GM12878 (cell line): Measurements from ENCODE around the gene MGAT5. TPM values are rescaled to one million over a fixed set of nuclear protein-coding genes. Genes with fewer than 3 reads are reported as not detected.

ENCODE experiments used
- ATAC-seq: fragments of 200-7000 bp; cut with Tn5 transposase; 3 replicates; pipeline ENCODE4 v1.9.1; 2020; ENCODE audit warnings: mild to moderate bottlenecking, moderate library complexity
- BruUV-seq: library from RNA; stranded (reverse); fragments of 400-500 nt; replicated peaks from 2 replicates; lab custom pipeline; 2021; lab: Mats Ljungman, UMichigan
- CTCF ChIA-PET: fragments of 300-600 bp; sonication (Branson Sonifier 250); formaldehyde crosslinking; extraction: SDS; loops from one replicate; lab custom pipeline; 2021; ENCODE audit warnings: inconsistent platforms; lab: Yijun Ruan, JAX
- POLR2A ChIA-PET: fragments of 350-600 bp; formaldehyde crosslinking; extraction: SDS; loops from one replicate; lab custom pipeline; 2021; ENCODE audit warnings: inconsistent platforms; lab: Charles Lee
- RAD21 ChIA-PET: fragments of 300-600 bp; sonication (Branson Sonifier 250); formaldehyde crosslinking; loops from one replicate; lab custom pipeline; 2023; ENCODE audit warnings: antibody characterized with exemption; ENCODE audit not compliant: unreplicated experiment; lab: Charles Lee
- SMC1A ChIA-PET: fragments of 300-600 bp; sonication (Branson Sonifier 250); formaldehyde crosslinking; loops from one replicate; lab custom pipeline; 2023; ENCODE audit not compliant: unreplicated experiment, uncharacterized antibody; lab: Charles Lee
- DNase-seq: peaks from one replicate; pipeline ENCODE4 v3.0.0-alpha.2; 2011; ENCODE audit warnings: low read depth, low spot score
- FAIRE-seq: peaks from 3 replicates; lab custom pipeline; 2011; peaks lifted over from hg19 to GRCh38; lab: Jason Lieb, UNC
- H2AFZ ChIP-seq: 2 replicates; pipeline ENCODE4 v1.6.0; 2011; ENCODE audit warnings: low read depth, low read length, control low read depth; ENCODE audit not compliant: control insufficient read depth
- H3K27ac ChIP-seq: 2 replicates; pipeline ENCODE4 v1.5.1; 2011; ENCODE audit warnings: control low read depth; ENCODE audit not compliant: control insufficient read depth, insufficient read depth
- H3K27me3 ChIP-seq, 2 experiments: replicated peaks in 1 of 2; 2 replicates each; pipeline versions ENCODE4 v1.6.0 to v1.6.1; 2011; ENCODE audit warnings: low read length in 1 of 2; ENCODE audit not compliant: control insufficient read depth in 2 of 2, insufficient read depth in 2 of 2
- H3K36me3 ChIP-seq, 2 experiments: 2 replicates each; pipeline ENCODE4 v1.5.1; 2011; ENCODE audit warnings: low read length in 1 of 2; ENCODE audit not compliant: control insufficient read depth in 2 of 2, insufficient read depth in 2 of 2
- H3K4me1 ChIP-seq: 2 replicates; pipeline ENCODE4 v1.6.1; 2011; ENCODE audit warnings: mild to moderate bottlenecking, low read length, moderate library complexity, mixed read lengths; ENCODE audit not compliant: control insufficient read depth, insufficient read depth
- H3K4me2 ChIP-seq: 2 replicates; pipeline ENCODE4 v1.6.0; 2011; ENCODE audit warnings: control low read depth; ENCODE audit not compliant: control insufficient read depth, insufficient read depth
- H3K4me3 ChIP-seq: fragments of 200-600 bp; sonication (generic); 2 replicates; pipeline ENCODE4 v1.5.1; 2016
- H3K79me2 ChIP-seq: 2 replicates; pipeline ENCODE4 v1.6.0; 2011; ENCODE audit warnings: low read length; ENCODE audit not compliant: control insufficient read depth, insufficient read depth
- H3K9ac ChIP-seq: 2 replicates; pipeline ENCODE4 v1.8.0; 2011; ENCODE audit warnings: low read length, control low read depth, mixed read lengths; ENCODE audit not compliant: control insufficient read depth, insufficient read depth
- H3K9me3 ChIP-seq: replicated peaks from 3 replicates; pipeline ENCODE4 v1.5.1; 2011; ENCODE audit warnings: mild to moderate bottlenecking, low read length; ENCODE audit not compliant: control insufficient read depth, insufficient read depth
- H4K20me1 ChIP-seq: 2 replicates; pipeline ENCODE4 v1.6.0; 2011; ENCODE audit not compliant: control insufficient read depth, insufficient read depth
- EGR1 ChIP-seq, 2 experiments: IDR thresholded peaks; 1 replicate in 1 of 2; 2 replicates in 1 of 2; pipeline ENCODE4 v1.6.1; 2011 to 2012; ENCODE audit warnings: low read depth in 2 of 2, low read length in 2 of 2, borderline replicate concordance in 1 of 2, mild to moderate bottlenecking in 1 of 2, moderate library complexity in 1 of 2
- MLLT1 ChIP-seq: fragments of 450-650 bp; IDR thresholded peaks from 2 replicates; pipeline ENCODE4 v1.6.1; 2016; ENCODE audit warnings: mild to moderate bottlenecking
- MTA3 ChIP-seq: IDR thresholded peaks from 2 replicates; pipeline ENCODE4 v1.6.1; 2012; ENCODE audit warnings: low read length, inconsistent platforms, borderline replicate concordance
- MYB ChIP-seq: fragments of 150-350 bp; IDR thresholded peaks from 2 replicates; pipeline ENCODE4 v1.6.1; 2014; ENCODE audit warnings: mild to moderate bottlenecking, low read depth, low read length, borderline replicate concordance
- POLR2AphosphoS2 ChIP-seq: IDR thresholded peaks from 2 replicates; pipeline ENCODE4 v1.6.1; 2011; ENCODE audit warnings: low read depth, mild to moderate bottlenecking, low read length, improper control_type of control experiment, moderate library complexity
- RAD51 ChIP-seq: fragments of 450-650 bp; IDR thresholded peaks from 2 replicates; pipeline ENCODE4 v1.6.1; 2016; ENCODE audit warnings: moderate library complexity, mild to moderate bottlenecking, inconsistent platforms
- RUNX3 ChIP-seq: IDR thresholded peaks from 2 replicates; pipeline ENCODE4 v1.6.1; 2012; ENCODE audit warnings: low read length, inconsistent platforms
- SREBF1 ChIP-seq: IDR thresholded peaks from 2 replicates; pipeline ENCODE4 v1.6.1; 2012; ENCODE audit warnings: mild to moderate bottlenecking, low read length
- STAT1 ChIP-seq: fragments of 450-650 bp; conservative IDR thresholded peaks from 2 replicates; pipeline ENCODE4 v1.6.1; 2014; ENCODE audit warnings: antibody characterized with exemption, mild to moderate bottlenecking
- ZSCAN29 ChIP-seq: fragments of 450-650 bp; IDR thresholded peaks from 2 replicates; pipeline ENCODE4 v1.6.1; 2017; ENCODE audit warnings: mild to moderate bottlenecking, moderate library complexity
- WGBS: methylation state at CpG from one replicate; pipeline ENCODE4 v1.1.6; 2016; ENCODE audit warnings: low lambda C conversion rate; ENCODE audit not compliant: insufficient replicate concordance, insufficient coverage; ENCODE audit errors: missing lambda C conversion rate; 5-methylcytosine and 5-hydroxymethylcytosine counted together
- in situ Hi-C: fragments of 300-500 bp; cut with MboI; formaldehyde crosslinking; loops from 9 replicates; pipeline ENCODE4 v1.14.3; 2018; ENCODE audit warnings: mixed read lengths
- intact Hi-C: fragments of 100-400 bp; cut with micrococcal nuclease; formaldehyde crosslinking; loops from one replicate; pipeline ENCODE4 v1.14.2; 2022; ENCODE audit not compliant: unreplicated experiment
- polyA plus RNA-seq, 11 experiments: library from polyadenylated mRNA; depleted of rRNA in 4 of 11; unstranded in 6 of 11; stranded (reverse) in 5 of 11; fragments of >200 nt; fragmentation: Nextera tagmentation in 4 of 11; fragmentation: Illumina TruSeq in 1 of 11; extraction: Ambion mirVana in 4 of 11; extraction: Trizol in 1 of 11; gene quantifications; 1 replicate in 1 of 11; 2 replicates in 10 of 11; pipeline versions ENCODE4 v1.2.1 to v1.2.3, GENCODE V29; 2011 to 2016; ENCODE audit warnings: inconsistent platforms in 2 of 11, missing spikeins in 2 of 11, low read depth in 1 of 11
- total RNA-seq, 4 experiments: library from RNA; depleted of rRNA in 3 of 4; stranded (reverse); fragments of >200 nt in 3 of 4; fragmentation: Illumina TruSeq in 1 of 4; extraction: Trizol in 1 of 4; gene quantifications; 2 replicates each; pipeline versions ENCODE4 v1.2.1 to v1.2.3, GENCODE V29; 2013 to 2021
- TF ChIP-seq, protein P1 (sequence below): fragments of 450-650 bp; IDR thresholded peaks from 2 replicates; pipeline ENCODE4 v1.6.1; 2016; ENCODE audit warnings: mild to moderate bottlenecking

MGAT5 gene
- total and polyA plus RNA-seq, 10 of the 15 experiments (the other 5 are each of a cell fraction or from before 2014, with no cell fraction given), result 4.9 to 104 (median 36.2) TPM

DNA sequence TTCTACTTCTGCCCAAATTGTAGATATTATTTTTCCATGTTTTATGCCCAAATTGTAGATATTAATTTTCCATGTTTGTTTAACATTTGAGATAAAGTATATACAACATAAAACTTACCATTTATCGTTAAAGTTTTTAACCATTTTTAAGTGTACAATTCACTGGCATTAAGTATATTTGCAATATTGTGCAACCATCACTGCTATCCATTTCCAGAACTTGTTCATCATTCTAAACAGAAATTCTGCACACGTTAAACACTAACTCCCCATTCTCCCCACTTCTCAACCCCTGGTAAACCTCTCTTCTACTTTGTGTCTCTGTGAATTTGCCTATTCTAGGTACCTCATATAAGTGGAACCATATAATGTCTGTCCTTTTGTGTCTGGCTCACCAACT is 162.1 kb downstream of the MGAT5 start:
- SMC1A ChIA-PET, result interaction anchor here (1.3 to 2.0 kb wide), 3 partner anchors 25 to 299 kb away, joined by 3 to 8 read pairs (median 4); no protein-coding TSS in a partner anchor
- RAD21 ChIA-PET, result no interaction called here
- no peaks in the 10 kb centered on the region for H3K9me3 ChIP-seq
- H4K20me1 ChIP-seq, result no peaks in the 10 kb centered on the region
- H3K27ac ChIP-seq, result no peak overlapping the region
- ATAC-seq (no peak), FAIRE-seq (no peak), DNase-seq (no peak)
- intact Hi-C loops, result no loop called here
- in situ Hi-C loops, result no loop called here
- H3K36me3 ChIP-seq, result peaks cover 9 to 23% of the 10 kb centered on the region in 2 experiments
- no peak overlapping the region for H3K4me3 ChIP-seq
- CTCF ChIA-PET, result interaction anchor here (0.6 to 6.3 kb wide), 3 partner anchors 10 to 295 kb away, joined by 3 to 320 read pairs (median 3); no protein-coding TSS in a partner anchor
- POLR2A ChIA-PET, result no interaction called here
- H3K4me2 ChIP-seq, result no peak overlapping the region
- H3K27me3 ChIP-seq, result no peaks in the 10 kb centered on the region
- no TSS peak for BruUV-seq
- TF ChIP-seq, protein P1, sequence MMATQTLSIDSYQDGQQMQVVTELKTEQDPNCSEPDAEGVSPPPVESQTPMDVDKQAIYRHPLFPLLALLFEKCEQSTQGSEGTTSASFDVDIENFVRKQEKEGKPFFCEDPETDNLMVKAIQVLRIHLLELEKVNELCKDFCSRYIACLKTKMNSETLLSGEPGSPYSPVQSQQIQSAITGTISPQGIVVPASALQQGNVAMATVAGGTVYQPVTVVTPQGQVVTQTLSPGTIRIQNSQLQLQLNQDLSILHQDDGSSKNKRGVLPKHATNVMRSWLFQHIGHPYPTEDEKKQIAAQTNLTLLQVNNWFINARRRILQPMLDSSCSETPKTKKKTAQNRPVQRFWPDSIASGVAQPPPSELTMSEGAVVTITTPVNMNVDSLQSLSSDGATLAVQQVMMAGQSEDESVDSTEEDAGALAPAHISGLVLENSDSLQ, result no peak
- TF ChIP-seq MLLT1, result no peak
- H3K4me1 ChIP-seq, result peaks cover 13% of the 10 kb centered on the region
- H3K79me2 ChIP-seq, result no peaks in the 10 kb centered on the region; the same call in 1 of the 2 replicates
- 97% methylated on average over 2 of the region's 2 CpGs for WGBS
- H3K9ac ChIP-seq, result no peak overlapping the region
- H2AFZ ChIP-seq, result no peak overlapping the region

DNA sequence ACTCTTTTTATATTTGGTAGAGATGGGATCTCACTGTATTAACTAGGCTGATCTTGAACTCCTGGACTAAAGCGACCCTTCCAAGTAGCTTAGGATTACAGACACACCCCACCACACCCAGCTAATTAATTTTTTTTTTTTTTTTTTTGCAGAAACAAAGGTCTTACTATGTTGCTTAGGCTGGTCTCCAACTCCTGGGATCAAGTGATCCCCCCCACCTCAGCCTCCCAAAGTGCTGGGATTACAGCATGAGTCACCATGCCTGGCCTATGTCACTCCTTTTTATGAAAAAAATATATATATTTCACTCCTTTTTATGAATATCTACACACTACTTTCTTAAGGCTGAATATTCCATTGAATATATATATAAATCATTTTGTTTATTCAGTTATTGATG is 162.8 kb downstream of the MGAT5 start:
- DNase-seq, result no peak
- Histone ChIP-seq H3K9ac (no peak overlapping the region), H3K4me1 (peaks cover 7% of the 10 kb centered on the region), H3K79me2 (no peaks in the 10 kb centered on the region; the same call in 1 of the 2 replicates), H3K9me3 (no peaks in the 10 kb centered on the region), H3K36me3 (peaks cover 9 to 23% of the 10 kb centered on the region in 2 experiments), H3K4me3 (no peak overlapping the region), H2AFZ (no peak overlapping the region), H3K4me2 (no peak overlapping the region), H3K27ac (no peak overlapping the region), H4K20me1 (no peaks in the 10 kb centered on the region), H3K27me3 (no peaks in the 10 kb centered on the region)
- ChIA-PET SMC1A (interaction anchor here (1.7 kb wide), 1 partner anchor 25 kb away, joined by 4 read pairs; no protein-coding TSS in a partner anchor), POLR2A (no interaction called here), RAD21 (interaction anchor here (1.1 kb wide), 1 partner anchor 530 kb away, joined by 3 read pairs; no protein-coding TSS in a partner anchor), CTCF (interaction anchor here (0.6 to 3.7 kb wide), 2 partner anchors 183 to 299 kb away, joined by 3 to 24 read pairs; no protein-coding TSS in a partner anchor)
- 100% methylated on average over 1 of the region's 1 CpG for WGBS
- in situ Hi-C loops (no loop called here), intact Hi-C loops (no loop called here)
- BruUV-seq, result no TSS peak
- no peak for FAIRE-seq
- no peak for ATAC-seq
- TF ChIP-seq MTA3, result no peak
- TF ChIP-seq SREBF1, result no peak
- TF ChIP-seq RAD51, result no peak
- TF ChIP-seq STAT1, result no peak
- TF ChIP-seq EGR1 (IDR thresholded peaks at IDR 0.05; ENCODE audit: borderline replicate concordance in 1 of 2, low read depth in 2 of 2, low read length in 2 of 2), result no peak
- no peak for TF ChIP-seq POLR2AphosphoS2
- no peak for TF ChIP-seq ZSCAN29
- TF ChIP-seq MYB, result no peak
- no peak for TF ChIP-seq RUNX3
